ENCODE data around the gene PCNX4.
"Not testable (repeated sequence)": the region's sequence is repeated elsewhere in the genome, so short reads cannot be mapped to it uniquely, and the experiment has no call there.

PCNX4 gene

GRCh38 chr14:60091550-60092525 lies at the start of gene PCNX4:
TSS of gene PCNX4 (plus strand) at chr14:60091923. CDS start at chr14:60107639, 15,716 bp downstream.
- peak; percentile 99 for DNase-seq

- DNase-seq, result not testable (repeated sequence)
Measured at GRCh38 chr14:60047976-60048375, 43.7 kb upstream of the PCNX4 start.

- no peak for DNase-seq
Measured at GRCh38 chr14:60051721-60052221, 40.0 kb upstream of the PCNX4 start.

DNA sequence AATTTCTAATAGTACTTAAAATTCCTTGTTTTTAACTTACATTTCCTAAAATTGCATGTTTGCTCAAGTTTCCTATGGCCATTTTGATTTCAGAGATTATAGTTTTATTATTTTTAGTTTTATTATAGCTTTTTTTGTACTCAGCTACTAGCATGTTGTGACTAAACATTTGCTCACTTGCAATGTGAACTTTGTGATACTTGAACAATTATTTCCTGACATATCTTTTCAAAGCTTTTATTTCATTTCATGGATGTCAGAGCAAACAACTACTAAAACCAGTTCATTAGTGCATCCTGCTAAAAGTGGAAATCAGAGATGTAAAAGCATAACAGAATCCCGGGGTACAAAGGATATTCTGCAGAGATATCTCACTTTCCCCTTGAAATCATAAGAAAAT lies 33.6 kb upstream of the PCNX4 start:
- DNase-seq, result no peak

GRCh38 chr14:60061371-60061770 lies 30.4 kb upstream of the PCNX4 start:
- DNase-seq, result no peak

- peak; percentile 58 for DNase-seq
Measured at GRCh38 chr14:60064491-60065072, 27.1 kb upstream of the PCNX4 start.

GRCh38 chr14:60067882-60068281 lies 23.8 kb upstream of the PCNX4 start:
- DNase-seq, result no peak

DNA sequence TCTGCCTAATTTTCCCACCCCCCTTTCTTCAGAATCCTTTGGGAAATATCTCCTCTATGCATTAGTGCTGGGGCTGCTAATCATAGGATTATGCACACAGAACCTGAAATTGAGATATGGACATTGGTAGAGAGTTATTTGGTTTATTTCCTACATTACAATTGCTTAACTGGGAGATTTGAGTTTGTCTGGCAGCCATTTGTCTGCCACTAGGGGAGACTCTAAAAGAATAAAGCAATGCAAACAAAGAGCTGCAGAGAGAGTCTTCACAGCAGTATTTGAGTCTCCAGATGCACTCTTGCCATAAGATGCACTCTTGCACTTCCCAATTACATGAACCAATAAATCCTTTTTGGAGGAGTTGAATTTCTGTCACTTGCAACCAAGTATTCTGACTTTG lies 12.0 kb upstream of the PCNX4 start:
- DNase-seq, result no peak

GRCh38 chr14:60085085-60085484 lies 6.6 kb upstream of the PCNX4 start:
- DNase-seq, result no peak

GRCh38 chr14:60085693-60086092 lies 6.0 kb upstream of the PCNX4 start:
- no peak for DNase-seq

GRCh38 chr14:60087668-60088067 lies 4.1 kb upstream of the PCNX4 start:
- DNase-seq, result peak; percentile 13

DNA sequence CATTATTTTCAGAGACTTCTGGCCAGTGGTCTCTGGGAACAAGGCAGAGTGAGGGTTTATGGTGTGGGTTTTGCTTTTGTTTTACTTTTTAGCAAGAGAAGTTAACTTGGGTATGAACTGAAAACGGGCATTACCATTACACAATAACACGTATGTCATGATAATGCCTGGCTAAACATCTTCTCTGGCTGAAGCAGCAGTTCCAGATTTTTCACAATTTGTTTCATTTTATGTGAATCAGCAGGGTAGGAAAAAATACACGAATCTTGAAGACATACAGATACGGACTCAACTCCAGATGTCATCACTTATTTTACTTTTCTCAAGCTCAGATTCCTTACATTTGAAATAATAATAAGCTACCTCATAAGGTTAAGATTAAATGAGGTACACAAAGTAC lies 2.5 kb upstream of the PCNX4 start:
- no peak for DNase-seq

DNA sequence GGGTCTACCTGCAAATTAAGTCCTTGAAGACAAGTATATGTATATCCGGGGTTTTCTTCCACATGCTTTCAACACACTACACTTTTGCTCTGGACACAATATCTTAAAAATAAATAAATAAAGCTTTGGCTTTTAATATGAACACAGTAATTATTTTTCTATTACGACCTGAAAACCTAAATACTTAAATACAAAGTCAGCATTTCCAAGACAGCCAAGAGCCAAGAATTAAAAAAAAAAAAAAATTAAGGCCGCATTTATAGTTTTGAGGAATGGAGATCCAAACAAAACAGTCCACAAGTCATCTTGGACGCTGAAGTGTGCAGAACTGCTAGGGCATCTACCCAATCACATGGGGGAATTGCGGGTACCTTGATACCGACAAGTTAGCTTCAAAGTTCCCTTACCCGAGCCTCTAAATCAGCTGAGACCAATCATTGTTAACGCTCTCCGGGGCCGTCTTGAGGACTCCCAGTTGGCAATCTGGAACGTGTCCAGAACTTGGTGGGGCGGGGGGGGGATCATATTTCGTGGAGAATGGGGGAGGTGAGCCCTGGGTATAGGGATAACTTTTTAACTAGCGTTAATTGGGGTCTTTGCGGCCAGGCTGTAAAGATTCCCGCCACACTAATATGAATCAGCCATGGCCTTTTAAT lies 731 bp upstream of the PCNX4 start:
- DNase-seq, result peak; percentile 46

GRCh38 chr14:60092526-60092920 lies 800 bp downstream of the PCNX4 start:
- DNase-seq, result peak; percentile 9

- DNase-seq, result no peak
Measured at GRCh38 chr14:60093080-60093479, 1.4 kb downstream of the PCNX4 start.

DNA sequence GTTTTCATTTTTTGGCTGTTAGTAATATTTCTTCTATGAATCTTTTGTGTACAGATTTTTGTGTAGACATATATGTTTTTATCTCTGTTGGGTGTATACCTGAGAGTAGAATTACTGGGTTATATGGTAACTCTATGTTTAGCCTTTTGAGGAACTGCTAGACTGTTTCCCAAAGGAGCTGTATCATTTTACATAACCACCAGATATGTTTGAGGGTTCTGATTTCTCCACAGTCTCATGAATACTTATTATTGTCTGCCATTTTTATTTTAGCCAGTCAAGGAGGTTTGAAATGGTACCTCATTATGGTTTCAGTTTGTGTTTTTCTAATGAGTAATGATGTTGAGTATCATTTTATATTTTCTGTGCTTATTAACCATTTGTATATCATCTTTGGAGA lies 1.9 kb downstream of the PCNX4 start:
- no peak for DNase-seq

GRCh38 chr14:60094306-60094897 lies 2.7 kb downstream of the PCNX4 start:
- DNase-seq, result no peak

- DNase-seq, result no peak
Measured at GRCh38 chr14:60095231-60095630, 3.5 kb downstream of the PCNX4 start.

DNA sequence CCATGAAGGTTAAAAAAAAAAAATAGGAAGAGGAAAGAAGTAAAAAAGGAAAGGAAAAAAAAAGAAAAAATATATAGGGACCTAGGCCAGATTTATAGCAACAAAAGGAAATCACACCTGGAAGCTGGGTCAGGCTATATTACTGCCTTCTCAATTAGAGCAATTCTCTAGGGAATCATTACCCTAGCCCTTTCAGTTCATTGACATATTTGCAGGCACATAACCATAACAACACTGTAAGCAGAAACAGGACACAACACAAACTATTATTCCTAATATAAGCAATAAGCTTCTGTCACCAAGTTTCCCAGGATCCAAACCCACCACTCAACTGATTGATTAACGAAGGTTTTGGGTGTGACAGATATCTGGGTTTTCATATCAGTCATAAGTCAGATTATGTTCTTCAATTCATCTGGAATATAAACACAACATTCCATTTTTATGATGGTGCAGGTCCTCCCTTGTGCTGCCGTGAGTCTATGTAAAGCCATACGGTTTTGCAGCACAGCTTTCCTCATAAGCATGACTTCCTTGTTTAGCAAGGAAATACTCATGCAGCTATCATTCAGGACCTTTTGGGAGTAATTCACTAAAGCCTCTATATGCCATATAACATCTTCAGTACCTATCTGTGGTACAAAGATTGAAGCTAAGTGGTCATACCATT lies 4.2 kb downstream of the PCNX4 start:
- DNase-seq, result no peak

- DNase-seq, result no peak
Measured at GRCh38 chr14:60097974-60098373, 6.3 kb downstream of the PCNX4 start.

DNA sequence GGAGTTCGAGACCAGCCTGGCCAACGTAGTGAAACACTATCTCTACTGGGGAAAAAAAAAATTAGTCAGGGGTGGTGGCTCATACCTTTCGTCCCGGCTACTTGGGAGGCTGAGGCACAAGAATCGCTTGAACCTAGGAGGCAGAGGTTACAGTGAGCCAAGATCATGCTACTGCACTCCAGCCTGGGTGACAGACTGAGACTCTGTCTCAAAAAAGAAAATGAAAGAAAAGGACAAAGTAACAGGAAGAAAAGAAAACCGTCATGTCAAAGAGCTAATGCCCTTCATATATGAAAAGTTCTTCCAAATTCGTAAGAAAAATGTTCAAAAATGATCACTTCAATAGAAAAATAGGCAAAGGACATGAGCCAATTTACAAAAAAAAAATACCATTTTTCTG lies 8.1 kb downstream of the PCNX4 start:
- not testable (repeated sequence) for DNase-seq

- no peak for DNase-seq
Measured at GRCh38 chr14:60101786-60102185, 10.1 kb downstream of the PCNX4 start.

- no peak for DNase-seq
Measured at GRCh38 chr14:60102389-60102788, 10.7 kb downstream of the PCNX4 start.

Measured in NCI-H1694 (cell line).